Transverse colon (tissue), 4 donors: ENCODE data around the gene KLHL36. TPM values are rescaled to one million over a fixed set of nuclear protein-coding genes. Genes with fewer than 3 reads are reported as not detected.

Experiments used
- DNase-seq: peaks from one replicate; pipeline ENCODE4 v3.0.0-alpha.2; 2019
- H3K27ac ChIP-seq, 4 donors: fragments of 200-600 bp; sonication (generic); 2 replicates each; pipeline ENCODE4 v1.5.1; 2016 to 2018; ENCODE audit warnings: inconsistent platforms in 4 of 4
- H3K27me3 ChIP-seq: fragments of 200-600 bp; sonication (generic); 2 replicates; pipeline ENCODE4 v1.5.1; 2017; ENCODE audit warnings: inconsistent platforms
- H3K36me3 ChIP-seq, 4 donors: fragments of 200-600 bp; sonication (generic); 2 replicates each; pipeline ENCODE4 v1.5.1; 2017 to 2019; ENCODE audit warnings: inconsistent platforms in 4 of 4
- H3K4me1 ChIP-seq, 4 donors: fragments of 200-600 bp; sonication (generic); 2 replicates each; pipeline ENCODE4 v1.5.1; 2017 to 2020; ENCODE audit warnings: inconsistent platforms in 4 of 4
- H3K4me3 ChIP-seq, 4 donors: fragments of 200-600 bp; sonication (generic); 1 replicate in 1 of 4; 2 replicates in 3 of 4; pipeline versions ENCODE4 v1.5.1 to v1.6.1; 2017 to 2019; ENCODE audit warnings: inconsistent platforms in 4 of 4
- H3K9me3 ChIP-seq, 2 donors: fragments of 200-600 bp; sonication (generic); 2 replicates each; pipeline ENCODE4 v1.5.1; 2017 to 2019; ENCODE audit warnings: inconsistent platforms in 2 of 2
- EP300 ChIP-seq: sonication (generic); formaldehyde crosslinking; IDR thresholded peaks from one replicate; pipeline ENCODE4 v1.6.1; 2017; ENCODE audit warnings: antibody characterized with exemption, low read depth
- POLR2A ChIP-seq: fragments of 450-650 bp; IDR thresholded peaks from one replicate; pipeline ENCODE4 v1.6.1; 2016; ENCODE audit warnings: antibody characterized with exemption, mild to moderate bottlenecking, moderate library complexity
- POLR2AphosphoS5 ChIP-seq, 3 donors: sonication (generic); formaldehyde crosslinking; IDR thresholded peaks; one replicate each; pipeline ENCODE4 v1.6.1; 2016; ENCODE audit warnings: antibody characterized with exemption in 3 of 3
- WGBS, 2 donors: methylation state at CpG; one replicate each; pipeline ENCODE4 v1.1.5; 2018; ENCODE audit warnings: low coverage in 1 of 2; 5-methylcytosine and 5-hydroxymethylcytosine counted together
- in situ Hi-C, 4 donors: fragments of 200-750 bp; cut with MboI; loops; one replicate each; pipeline versions ENCODE4 v1.15.0 to v1.15.1; 2017; ENCODE audit warnings: low sequenced_read_pairs in 3 of 4, low pct_ligation_motif_present in 1 of 4, low pct_unique_long_range_greater_than_20kb in 1 of 4
- intact Hi-C: fragments of 100-400 bp; cut with DNase I; formaldehyde crosslinking; loops from one replicate; pipeline ENCODE4 v1.15.1; 2023; ENCODE audit warnings: low total_unique reads
- total RNA-seq, 4 donors: library from RNA; depleted of rRNA; stranded (reverse); fragments of >200 nt; gene quantifications; one replicate each; pipeline ENCODE4 v1.1.0, GENCODE V29; 2016
- TF ChIP-seq, protein P1 (sequence below), 5 experiments: fragments of 200-600 bp in 3 of 5; fragments of 450-650 bp in 2 of 5; sonication (generic) in 3 of 5; IDR thresholded peaks; 1 replicate in 2 of 5; 2 replicates in 3 of 5; pipeline ENCODE4 v1.5.1; 2016 to 2017; ENCODE audit warnings: antibody characterized with exemption in 5 of 5, inconsistent platforms in 3 of 5, mild to moderate bottlenecking in 2 of 5, moderate library complexity in 1 of 5

The KLHL36 gene
- 10 to 100 TPM; 38.0 to 75.5 (median 66.7) TPM for total RNA-seq

DNA sequence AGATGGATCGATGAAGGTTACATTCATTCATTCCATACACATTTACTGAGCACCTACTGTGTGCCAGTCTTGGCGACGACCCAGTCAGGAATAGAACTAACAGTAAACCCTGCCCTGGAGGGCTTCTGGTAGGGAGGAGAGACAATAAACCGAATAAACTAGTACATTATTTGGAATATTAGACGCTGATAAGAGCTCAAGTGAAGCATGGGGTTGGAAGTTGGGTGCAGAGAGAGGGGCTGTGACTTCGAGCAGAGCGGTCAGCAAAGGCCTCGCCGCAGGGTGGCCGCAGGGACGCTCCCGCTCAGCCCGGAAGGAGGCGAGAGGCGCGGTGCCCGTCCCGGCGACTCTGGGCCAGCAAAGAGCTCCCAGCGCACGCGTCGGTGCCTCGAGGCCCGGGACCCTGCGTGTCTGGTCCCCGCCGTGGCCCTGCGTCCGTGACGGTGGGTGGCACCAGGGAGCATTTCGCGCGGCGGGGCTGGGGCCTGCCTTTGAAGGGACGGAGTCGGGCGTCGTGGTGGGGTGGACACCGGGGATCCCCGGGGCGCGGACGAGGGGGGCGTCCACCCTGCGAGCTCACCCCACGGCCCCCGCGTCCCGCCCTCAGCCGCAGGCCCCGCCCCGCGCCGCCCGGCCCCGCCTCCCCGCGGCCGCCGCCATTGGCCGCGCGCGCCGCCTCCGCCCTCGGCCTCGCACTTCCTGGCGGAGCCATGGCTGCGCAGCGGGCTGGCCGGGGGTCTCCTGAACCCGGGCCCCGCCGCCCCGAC lies at the start of gene KLHL36:
Gene KLHL36 (plus strand): TSS at position 684 of the 767 bp plus-strand sequence. CDS start 2,357 bp downstream, outside the sequence.
- Histone ChIP-seq H3K27me3 (no peaks in the 10 kb centered on the region), H3K36me3 (peaks cover 0 to 12% (median 0%) of the 10 kb centered on the region in 4 donors), H3K9me3 (no peaks in the 10 kb centered on the region), H3K4me3 (peak within 1 kb of the TSS; percentile 62 to 83 (median 75)), H3K4me1 (peaks cover 4 to 26% (median 17%) of the 10 kb centered on the region in 4 donors), H3K27ac (peak within 1 kb of the TSS; percentile 77 to 88 (median 85))
- TF ChIP-seq EP300: no peak
- TF ChIP-seq, protein P1, sequence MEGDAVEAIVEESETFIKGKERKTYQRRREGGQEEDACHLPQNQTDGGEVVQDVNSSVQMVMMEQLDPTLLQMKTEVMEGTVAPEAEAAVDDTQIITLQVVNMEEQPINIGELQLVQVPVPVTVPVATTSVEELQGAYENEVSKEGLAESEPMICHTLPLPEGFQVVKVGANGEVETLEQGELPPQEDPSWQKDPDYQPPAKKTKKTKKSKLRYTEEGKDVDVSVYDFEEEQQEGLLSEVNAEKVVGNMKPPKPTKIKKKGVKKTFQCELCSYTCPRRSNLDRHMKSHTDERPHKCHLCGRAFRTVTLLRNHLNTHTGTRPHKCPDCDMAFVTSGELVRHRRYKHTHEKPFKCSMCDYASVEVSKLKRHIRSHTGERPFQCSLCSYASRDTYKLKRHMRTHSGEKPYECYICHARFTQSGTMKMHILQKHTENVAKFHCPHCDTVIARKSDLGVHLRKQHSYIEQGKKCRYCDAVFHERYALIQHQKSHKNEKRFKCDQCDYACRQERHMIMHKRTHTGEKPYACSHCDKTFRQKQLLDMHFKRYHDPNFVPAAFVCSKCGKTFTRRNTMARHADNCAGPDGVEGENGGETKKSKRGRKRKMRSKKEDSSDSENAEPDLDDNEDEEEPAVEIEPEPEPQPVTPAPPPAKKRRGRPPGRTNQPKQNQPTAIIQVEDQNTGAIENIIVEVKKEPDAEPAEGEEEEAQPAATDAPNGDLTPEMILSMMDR (IDR thresholded peaks at IDR 0.05): peak in 1 of 5 experiments; percentile 29
- in situ Hi-C loops: no loop called here
- 10% methylated on average over 48 of the region's 77 CpGs; no CpG with 5 or more reads in 1 of the 2 donors for WGBS, 2 donors
- intact Hi-C loops: no loop called here
- DNase-seq: peak; percentile 63

DNA sequence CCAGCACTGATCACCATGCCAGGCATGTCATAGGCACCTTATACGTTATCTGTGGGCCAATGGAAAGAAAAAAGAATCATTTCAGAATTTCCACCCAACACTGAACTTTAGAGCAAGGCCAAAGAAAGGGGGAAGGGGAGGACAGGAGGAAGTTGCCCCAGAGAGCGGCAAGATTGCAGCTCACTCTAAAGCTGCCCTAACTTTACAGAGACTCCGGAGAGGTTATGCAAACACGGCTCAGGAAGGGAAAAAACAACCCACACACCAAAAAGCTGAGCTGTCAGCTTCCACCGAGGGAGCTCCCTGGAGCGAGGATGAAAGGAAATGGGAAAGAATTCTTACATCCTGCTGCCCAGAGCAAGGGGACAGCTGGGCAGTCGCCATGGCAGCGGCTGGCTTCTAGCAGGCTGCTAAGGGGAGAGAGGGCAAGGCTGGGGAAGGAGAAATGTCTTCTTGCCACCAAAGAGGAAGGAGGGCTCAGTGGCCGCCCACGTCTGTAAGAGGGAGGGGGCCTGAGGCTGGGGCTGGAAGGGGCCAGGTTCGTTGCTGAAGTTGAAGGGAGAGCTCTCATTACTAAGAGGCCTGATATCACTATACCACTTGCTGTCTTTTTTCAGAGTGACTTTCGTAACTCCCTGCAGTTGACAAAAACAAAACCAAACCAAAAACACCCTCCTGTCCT lies 48.6 kb upstream of the KLHL36 start:
- Histone ChIP-seq H3K27me3 (no peaks in the 10 kb centered on the region), H3K36me3 (no peaks in the 10 kb centered on the region), H3K4me3 (peak overlapping the region in 1 of 4 donors; percentile 19), H3K9me3 (no peaks in the 10 kb centered on the region), H3K27ac (peak overlapping the region; percentile 72 to 85 (median 81)), H3K4me1 (peaks cover 36 to 74% (median 55%) of the 10 kb centered on the region in 4 donors)
- WGBS, 2 donors: 30 to 54% methylated on average over 6 to 12 of the region's 12 CpGs
- DNase-seq: peak; percentile 50
- intact Hi-C loops: no loop called here
- TF ChIP-seq, protein P1 (IDR thresholded peaks at IDR 0.05): no peak
- TF ChIP-seq POLR2A (peak; percentile 29), EP300 (no peak), POLR2AphosphoS5 (IDR thresholded peaks at IDR 0.05) (peak in 1 of 3 donors; percentile 35)
- in situ Hi-C loops: no loop called here

DNA sequence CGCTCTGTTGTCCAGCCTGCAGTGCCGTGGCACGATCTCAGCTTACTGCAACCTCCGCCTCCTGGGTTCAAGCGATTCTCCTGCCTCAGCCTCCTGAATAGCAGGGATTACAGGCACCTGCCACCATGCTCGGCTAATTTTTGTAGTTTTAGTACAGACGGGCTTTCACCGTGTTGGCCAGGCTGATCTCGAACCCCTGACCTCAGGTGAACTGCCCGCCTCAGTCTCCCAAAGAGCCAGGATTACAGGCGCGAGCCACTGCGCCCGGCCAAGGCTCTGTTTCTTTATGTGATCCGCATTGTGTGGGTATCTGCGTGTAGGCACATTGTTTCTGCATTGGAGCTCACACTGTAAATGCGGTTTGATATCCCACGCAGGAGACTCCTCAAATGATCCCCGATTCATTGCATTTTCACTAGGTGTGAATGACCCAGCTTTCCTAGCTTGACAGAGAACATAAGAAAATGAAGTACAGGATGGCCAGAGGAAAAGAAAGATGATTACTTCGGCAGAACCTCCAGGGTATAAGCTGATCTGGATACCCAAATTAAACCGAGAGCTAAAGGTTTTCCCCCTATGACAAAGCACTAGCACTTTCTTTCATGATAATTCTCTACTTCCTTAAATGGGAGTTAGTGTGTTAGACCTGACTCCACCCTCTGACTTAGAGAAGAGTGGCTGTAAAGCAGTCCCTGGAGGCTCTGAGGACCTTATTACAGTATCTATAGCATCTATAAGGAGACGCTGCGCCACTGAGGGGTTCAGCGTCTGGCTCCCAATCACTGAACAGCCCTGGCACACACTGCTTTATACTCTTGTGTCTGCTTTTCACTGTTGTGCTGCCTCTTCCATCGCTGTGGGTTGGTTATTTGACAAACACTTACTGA lies 47.7 kb upstream of the KLHL36 start:
- TF ChIP-seq POLR2AphosphoS5 (IDR thresholded peaks at IDR 0.05) (no peak), POLR2A (no peak), EP300 (no peak)
- TF ChIP-seq, protein P1 (IDR thresholded peaks at IDR 0.05): no peak
- H3K27me3 ChIP-seq: no peaks in the 10 kb centered on the region
- in situ Hi-C loops: no loop called here
- no peak for DNase-seq
- H3K4me3 ChIP-seq: peak overlapping the region in 1 of 4 donors; percentile 19
- no peaks in the 10 kb centered on the region for H3K9me3 ChIP-seq
- H3K4me1 ChIP-seq: peaks cover 31 to 74% (median 48%) of the 10 kb centered on the region in 4 donors
- no peaks in the 10 kb centered on the region for H3K36me3 ChIP-seq
- intact Hi-C loops: no loop called here
- peak overlapping the region; percentile 72 to 85 (median 81) for H3K27ac ChIP-seq
- WGBS, 2 donors: 64 to 71% methylated on average over 15 to 25 of the region's 25 CpGs
